Germinal center (tissue), 1 donor: ENCODE data around the gene MSI1.
A peak's percentile ranks its signal among the peaks of the same experiment; 100 is the strongest.

Experiments used
- DNase-seq: peaks from one replicate; pipeline ENCODE4 v3.0.0; 2012; ENCODE audit warnings: mixed read lengths, low spot score

The MSI1 gene

DNA sequence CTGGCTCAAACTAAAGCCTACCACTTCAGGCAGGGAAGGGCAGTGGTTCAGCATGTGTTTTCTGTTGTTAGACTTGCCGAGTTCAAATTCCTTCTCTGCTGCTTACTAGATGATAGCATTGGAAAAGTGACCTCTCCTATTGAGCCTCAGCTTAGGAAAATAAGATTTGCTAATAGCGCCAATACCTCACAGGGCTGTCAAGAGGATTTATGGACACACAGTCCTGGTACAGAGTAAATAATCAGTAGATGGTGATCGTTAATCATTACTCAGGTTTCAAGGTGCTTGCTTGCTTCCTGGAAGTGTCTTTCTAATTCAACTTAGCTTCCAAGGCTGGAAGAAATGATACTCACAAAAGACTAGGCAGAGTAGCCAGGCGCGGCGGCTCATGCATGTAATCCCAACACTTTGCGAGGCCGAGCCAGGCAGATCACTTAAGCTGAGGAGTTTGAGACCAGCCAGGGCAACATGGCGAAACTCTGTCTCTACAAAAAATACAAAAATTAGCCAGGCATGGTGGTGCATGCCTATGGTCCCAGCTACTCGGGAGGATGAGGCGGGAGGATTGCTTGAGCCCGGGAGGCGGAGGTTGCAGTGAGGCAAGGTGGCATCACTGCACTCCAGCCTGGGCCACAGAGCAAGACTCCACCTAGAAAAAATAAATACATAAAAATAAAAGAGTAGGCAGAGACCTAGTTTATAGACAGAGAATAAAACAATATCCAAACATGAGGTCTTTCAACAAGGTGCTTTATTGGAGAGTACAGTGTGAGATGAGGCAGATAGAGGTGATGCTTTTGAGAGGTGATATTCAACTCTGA is 47.4 kb downstream of the MSI1 start:
- no peak for DNase-seq

DNA sequence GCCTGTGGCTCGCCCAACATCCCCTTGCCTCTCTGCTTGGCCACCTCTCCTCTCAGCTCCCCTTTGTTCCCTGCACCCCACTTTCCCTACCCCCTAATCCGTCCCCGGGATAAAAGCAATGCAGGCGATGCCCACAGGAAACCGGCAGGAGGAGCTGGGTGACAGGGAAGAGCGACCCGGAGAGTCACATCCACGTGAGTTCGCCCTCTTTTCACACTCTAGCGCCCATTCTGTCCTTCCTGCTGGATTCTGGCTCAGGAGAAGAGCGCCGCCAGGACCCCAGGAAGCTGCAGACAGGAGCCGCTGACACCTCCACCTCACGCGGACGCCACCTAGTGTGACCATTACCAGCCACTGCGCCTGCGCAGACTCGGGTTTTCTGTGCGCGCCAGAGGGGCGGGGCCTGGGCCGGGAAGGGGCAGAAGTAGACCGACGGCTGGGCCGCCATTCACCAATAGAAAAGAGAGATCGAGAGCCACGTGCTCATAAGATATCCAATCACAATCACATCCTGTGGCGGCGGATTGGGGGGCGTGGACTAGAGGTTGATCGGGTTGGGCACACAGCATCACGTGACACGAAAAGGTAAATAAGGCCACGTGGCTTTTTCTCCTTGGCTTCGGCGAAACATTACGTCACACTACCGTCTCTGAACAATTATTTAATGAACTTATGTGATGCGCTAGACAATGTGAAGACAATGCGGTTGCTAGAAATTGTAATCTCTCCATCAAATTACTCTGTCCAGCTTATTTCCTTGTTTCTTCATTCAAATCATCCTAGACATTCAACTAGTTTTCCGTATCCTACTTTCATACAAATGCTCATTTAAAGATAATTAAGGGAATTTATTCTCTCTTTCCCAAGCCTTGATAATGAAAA is 51.5 kb downstream of the MSI1 start:
- DNase-seq = peak; percentile 99

DNA sequence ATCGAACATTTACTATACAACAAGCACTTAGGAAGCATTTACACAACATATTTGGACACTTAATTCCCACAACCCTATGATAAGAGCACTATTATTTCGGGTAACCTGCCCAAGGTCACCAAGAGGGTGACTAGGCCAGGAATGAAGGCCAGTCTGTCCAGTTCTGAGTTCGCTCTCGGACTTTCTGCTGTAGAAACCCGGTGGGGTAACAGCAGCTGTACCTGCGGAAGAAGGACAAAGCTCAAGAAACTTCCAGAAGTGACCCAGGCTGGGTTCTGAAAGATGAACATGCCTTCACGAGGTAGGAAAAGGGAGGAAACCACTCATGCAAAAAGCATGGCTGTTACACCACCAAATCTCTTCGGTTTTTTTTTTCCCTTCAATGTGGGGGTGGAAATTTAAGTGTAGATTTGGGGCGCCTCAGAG is 52.2 kb downstream of the MSI1 start:
- DNase-seq = no peak

DNA sequence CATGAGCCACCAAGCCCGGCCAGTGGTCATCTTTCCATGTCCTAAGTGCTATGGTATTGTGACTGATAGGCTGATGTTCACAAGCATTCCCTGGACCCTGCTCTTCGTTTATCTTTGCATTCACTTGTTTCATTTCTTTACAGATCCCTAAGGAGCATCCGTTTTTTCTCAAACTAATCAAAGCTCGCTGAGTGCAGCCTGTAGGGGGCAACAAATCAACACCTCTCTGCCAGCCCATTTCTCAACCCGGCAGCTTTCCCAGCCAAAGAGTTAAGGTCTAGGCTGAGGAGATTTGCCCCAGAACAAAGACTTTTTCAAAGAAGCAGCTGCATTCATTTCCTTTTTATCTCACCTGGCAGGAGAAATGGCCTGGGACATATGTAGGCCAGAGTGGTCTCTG is 54.7 kb downstream of the MSI1 start:
- no peak for DNase-seq

DNA sequence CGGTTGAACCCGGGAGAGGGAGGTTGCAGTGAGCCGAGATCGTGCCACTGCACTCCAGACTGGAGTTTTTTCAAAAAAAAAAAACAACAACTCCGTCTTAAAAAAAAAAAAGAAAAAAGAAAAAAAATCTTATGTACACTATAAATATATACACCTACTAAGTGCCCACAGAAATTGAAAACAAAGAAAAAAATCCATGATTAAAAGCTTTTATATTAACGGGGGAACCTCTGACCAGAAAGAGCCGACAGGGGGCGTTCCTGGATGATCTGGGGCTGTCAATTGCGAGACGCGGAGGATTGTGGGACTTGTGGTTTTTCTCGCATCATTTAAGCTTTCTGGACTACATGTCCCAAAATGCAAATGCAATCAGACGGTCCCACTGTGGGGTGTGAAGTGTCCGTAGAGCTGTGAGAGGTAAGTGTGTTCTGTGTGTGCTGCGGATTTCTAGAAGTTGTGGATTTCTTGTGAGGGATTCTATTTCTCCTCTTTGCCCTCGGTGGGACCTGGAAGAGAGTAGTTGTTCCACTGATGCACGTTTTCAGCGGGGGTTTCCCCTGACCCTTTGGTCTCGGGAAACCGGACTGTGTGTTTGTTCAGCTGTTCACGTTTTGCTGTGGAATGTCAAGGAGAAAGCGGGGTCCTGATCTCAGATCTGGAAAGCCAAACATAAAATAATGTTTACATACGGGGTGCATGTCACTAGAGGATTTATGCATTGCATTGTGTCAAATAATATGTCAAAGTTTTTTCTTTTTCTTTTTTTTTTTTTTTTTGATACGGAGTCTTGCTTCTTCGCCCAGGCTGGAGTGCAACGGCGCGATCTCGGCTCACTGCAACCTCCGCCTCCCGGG is 66.8 kb downstream of the MSI1 start, which contains the start of gene SIRT4:
Gene SIRT4 (plus strand): TSS at position 360 of the 854 bp plus-strand sequence. CDS start 1,241 bp downstream, outside the sequence.
- DNase-seq = peak; percentile 93

DNA sequence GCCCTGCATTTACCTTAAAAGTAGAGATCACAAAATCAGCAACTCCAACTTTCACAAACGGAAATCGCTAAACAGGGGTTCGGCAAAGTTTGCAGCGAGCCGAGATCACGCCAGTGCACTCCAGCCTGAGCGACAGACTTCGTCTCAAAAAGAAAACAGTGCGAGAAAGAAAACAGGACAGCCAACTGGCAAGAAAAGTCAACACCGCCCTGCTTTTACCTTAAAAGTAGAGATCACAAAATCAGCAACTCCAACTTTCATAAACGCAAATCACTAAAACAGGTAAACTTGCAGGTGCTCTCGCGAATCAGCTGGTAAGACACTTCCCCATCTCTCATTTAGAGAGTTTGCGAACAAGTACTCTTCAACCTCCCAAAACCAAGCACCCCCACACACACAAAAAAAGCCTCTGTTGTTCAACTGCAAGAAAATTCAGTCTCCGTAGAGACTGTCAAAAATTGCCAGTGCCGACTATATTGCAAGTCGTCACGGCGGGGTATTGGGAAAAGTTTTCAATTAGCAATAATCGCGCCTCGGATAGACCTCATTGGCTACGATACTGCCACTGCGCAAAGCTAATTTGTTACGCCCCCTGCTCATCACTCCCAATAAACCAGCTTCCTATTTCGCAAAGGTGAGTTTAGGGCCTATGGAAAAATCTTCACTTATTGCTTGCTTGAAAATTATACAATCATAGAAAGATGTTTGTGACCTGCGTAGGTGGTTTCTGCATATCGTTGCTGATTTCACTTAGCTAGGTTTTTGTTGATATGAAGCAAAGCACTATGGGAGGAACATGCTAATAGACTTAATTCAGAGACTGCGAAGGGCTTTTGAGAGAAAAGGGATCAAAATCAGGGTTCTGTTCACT is 76.1 kb downstream of the MSI1 start, which contains the start of gene RNU4-1:
Gene RNU4-1 (minus strand): TSS at position 577 of the 871 bp plus-strand sequence.
- DNase-seq = peak; percentile 61

DNA sequence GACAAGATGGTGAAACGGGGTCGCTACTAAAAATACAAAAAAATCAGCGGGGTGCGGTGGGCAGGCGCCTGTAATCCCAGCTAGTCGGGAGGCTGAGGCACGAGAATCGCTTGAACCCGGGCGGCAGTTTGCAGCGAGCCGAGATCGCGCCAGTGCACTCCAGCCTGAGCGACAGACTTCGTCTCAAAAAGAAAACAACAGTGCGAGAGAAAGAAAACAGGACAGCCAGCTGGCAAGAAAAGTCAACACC is 76.6 kb downstream of the MSI1 start:
- DNase-seq = no peak
